HepG2 (cell line): ENCODE data around the gene EHD1. TPM values are rescaled to one million over a fixed set of nuclear protein-coding genes. Genes with fewer than 3 reads are reported as not detected.

Source experiments
- AFF4 ChIP-seq: sonication (generic); formaldehyde crosslinking; IDR thresholded peaks from 2 replicates; pipeline ENCODE4 v1.4.0; 2020; ENCODE audit warnings: missing genetic modification reagents
- BCL3 ChIP-seq: sonication (generic); formaldehyde crosslinking; IDR thresholded peaks from 2 replicates; pipeline ENCODE4 v1.5.1; 2020; ENCODE audit warnings: mild to moderate bottlenecking, missing genetic modification reagents, moderate library complexity
- CBX5 ChIP-seq: sonication (generic); formaldehyde crosslinking; IDR thresholded peaks from 2 replicates; pipeline ENCODE4 v1.4.0; 2020; ENCODE audit warnings: missing genetic modification reagents, borderline replicate concordance
- GABPA ChIP-seq, 2 experiments: IDR thresholded peaks; 2 replicates each; pipeline ENCODE4 v1.6.1; 2011 to 2016; ENCODE audit warnings: low read depth in 2 of 2, low read length in 1 of 2, missing biosample characterization in 1 of 2, missing genetic modification characterization in 1 of 2
- GFI1 ChIP-seq: sonication (generic); formaldehyde crosslinking; IDR thresholded peaks from 2 replicates; pipeline ENCODE4 v1.5.0; 2020; ENCODE audit warnings: missing genetic modification reagents, mild to moderate bottlenecking, borderline replicate concordance
- STAG1 ChIP-seq: sonication (generic); formaldehyde crosslinking; IDR thresholded peaks from 2 replicates; pipeline ENCODE4 v1.4.0; 2020; ENCODE audit warnings: missing genetic modification reagents
- TERF1 ChIP-seq: sonication (generic); formaldehyde crosslinking; IDR thresholded peaks from 2 replicates; pipeline ENCODE4 v1.8.0; 2022; ENCODE audit warnings: mild to moderate bottlenecking, missing genetic modification reagents, moderate library complexity
- ZBTB26 ChIP-seq: IDR thresholded peaks from 2 replicates; pipeline ENCODE4 v1.6.1; 2016; ENCODE audit warnings: missing compliant biosample characterization, missing genetic modification reagents, borderline replicate concordance
- ZGPAT ChIP-seq: IDR thresholded peaks from 2 replicates; pipeline ENCODE4 v1.6.1; 2016; ENCODE audit warnings: mild to moderate bottlenecking
- ZNF335 ChIP-seq: sonication (generic); formaldehyde crosslinking; IDR thresholded peaks from 2 replicates; pipeline ENCODE4 v1.4.0; 2020; ENCODE audit warnings: missing genetic modification reagents
- ZNF687 ChIP-seq: sonication (generic); formaldehyde crosslinking; IDR thresholded peaks from 2 replicates; pipeline ENCODE4 v1.5.1; 2020; ENCODE audit warnings: mild to moderate bottlenecking, missing genetic modification reagents, moderate library complexity
- ZNF772 ChIP-seq: sonication (generic); formaldehyde crosslinking; IDR thresholded peaks from 2 replicates; pipeline ENCODE4 v1.5.0; 2020; ENCODE audit warnings: mild to moderate bottlenecking, missing genetic modification reagents
- ZNF850 ChIP-seq: sonication (generic); formaldehyde crosslinking; conservative IDR thresholded peaks from 2 replicates; pipeline ENCODE4 v1.9.0; 2021; ENCODE audit warnings: mild to moderate bottlenecking, missing genetic modification reagents
- polyA plus RNA-seq, 8 experiments: library from polyadenylated mRNA; depleted of rRNA in 3 of 8; stranded (reverse) in 7 of 8; unstranded in 1 of 8; fragments of >200 nt; fragmentation: Illumina TruSeq in 4 of 8; extraction: Trizol in 4 of 8; gene quantifications; 2 replicates each; pipeline versions ENCODE4 v1.2.1 to v1.2.3, GENCODE V29; 2011 to 2016; ENCODE audit warnings: low read depth in 4 of 8, missing spikeins in 1 of 8, mixed read lengths in 1 of 8; ENCODE audit not compliant: insufficient read depth in 1 of 8
- total RNA-seq, 5 experiments: library from RNA; depleted of rRNA; stranded (reverse); fragments of >200 nt; fragmentation: Illumina TruSeq; extraction: Trizol; gene quantifications; 2 replicates each; pipeline ENCODE4 v1.2.3, GENCODE V29; 2016; ENCODE audit warnings: low read depth in 1 of 5

Gene EHD1
- total and polyA plus RNA-seq, 2 of the 13 experiments (the other 11 are each of a cell fraction or from before 2014, with no cell fraction given): 23.6 to 26.6 TPM

- TF ChIP-seq ZGPAT (CRISPR knock-in tag) (0 out of 2 replicates have a peak, but pooled peaks have one; percentile 19), GABPA (IDR thresholded peaks at IDR 0.05; ENCODE audit: low read depth, low read length) (no peak), GABPA (CRISPR knock-in tag; IDR thresholded peaks at IDR 0.05; ENCODE audit: low read depth) (peak; percentile 36; the same call in 1 of the 2 replicates), ZNF687 (CRISPR knock-in tag) (peak; percentile 81), ZBTB26 (CRISPR knock-in tag) (peak; percentile 40; the same call in 1 of the 2 replicates), TERF1 (no peak), STAG1 (peak; percentile 19; the same call in 1 of the 2 replicates), ZNF335 (CRISPR knock-in tag) (peak; percentile 66; the same call in 1 of the 2 replicates), AFF4 (CRISPR knock-in tag) (no peak), BCL3 (CRISPR knock-in tag) (no peak), ZNF850 (CRISPR knock-in tag) (no peak), CBX5 (peak; percentile 26; the same call in 1 of the 2 replicates), GFI1 (CRISPR knock-in tag) (no peak), ZNF772 (CRISPR knock-in tag) (no peak)
Observed at GRCh38 chr11:64856382-64857227, 21.8 kb downstream of the EHD1 start (continued).
